Left colon (tissue), 2 donors: Measurements from ENCODE around the gene EBI3. TPM values are rescaled to one million over a fixed set of nuclear protein-coding genes. Genes with fewer than 3 reads are reported as not detected.
A peak's percentile ranks its signal among the peaks of the same experiment; 100 is the strongest.
"Not testable (repeated sequence)": the region's sequence is repeated elsewhere in the genome, so short reads cannot be mapped to it uniquely, and the experiment has no call there.

ENCODE experiments used
- ATAC-seq: fragments of 200-7000 bp; cut with Tn5 transposase; one replicate; pipeline ENCODE4 v1.9.1; 2020; ENCODE audit warnings: mild to moderate bottlenecking, moderate library complexity
- DNase-seq, 2 donors: peaks; one replicate each; pipeline ENCODE4 v3.0.0-alpha.2; 2020
- intact Hi-C, 2 donors: fragments of 100-400 bp; cut with DNase I in 1 of 2; cut with micrococcal nuclease in 1 of 2; formaldehyde crosslinking; loops; one replicate each; pipeline versions ENCODE4 v1.11.2 to v1.14.0; 2022; cut with DNase I, micrococcal nuclease
- total RNA-seq, 2 donors: library from RNA; stranded (reverse); fragmentation: NEBNext Ultra II Directional; extraction: Animal tissue kit (Norgen Biotek cat#: 25700); gene quantifications; one replicate each; pipeline ENCODE4 v1.2.1, GENCODE V29; 2021
- donor health status: DM: no; HTN: no; CAD: no.
- donor health status: DM: yes; HTN: yes; CAD: no.

The EBI3 gene
- total RNA-seq, 2 donors from 2014 or later = 0.40 to 2.6 TPM

DNA sequence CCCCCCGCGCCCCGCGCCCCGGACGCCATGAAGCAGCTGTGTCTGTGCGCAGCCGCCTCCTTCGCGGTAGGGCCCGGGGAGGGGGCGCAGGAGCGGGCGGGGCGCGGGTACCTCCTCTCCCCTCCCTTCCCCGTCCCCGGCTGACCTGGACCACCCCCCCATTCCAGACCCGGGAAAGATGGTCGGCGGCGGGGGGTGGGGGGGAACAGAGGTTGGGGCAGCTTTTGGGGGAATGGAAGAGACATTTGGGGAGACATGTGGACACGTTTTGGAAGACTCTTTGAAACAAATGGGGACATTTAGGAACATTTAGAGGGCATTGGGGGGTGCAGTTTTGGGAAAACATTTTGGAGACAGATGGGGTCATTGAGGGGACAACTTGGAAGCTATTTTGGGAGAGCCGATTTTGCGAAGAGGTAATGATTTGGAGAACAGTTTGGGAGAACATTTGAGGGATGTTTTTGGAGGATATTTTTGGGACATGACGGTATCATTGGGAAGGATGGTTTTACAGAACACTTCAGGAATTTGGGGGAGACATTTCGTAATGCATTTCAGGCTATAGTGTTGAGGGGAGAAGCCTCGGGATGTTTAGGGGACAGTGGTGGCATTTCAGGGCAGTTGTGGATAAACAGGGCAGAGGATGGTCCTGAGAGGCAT lies 30.7 kb upstream of the EBI3 start:
- intact Hi-C loops = no loop called here

DNA sequence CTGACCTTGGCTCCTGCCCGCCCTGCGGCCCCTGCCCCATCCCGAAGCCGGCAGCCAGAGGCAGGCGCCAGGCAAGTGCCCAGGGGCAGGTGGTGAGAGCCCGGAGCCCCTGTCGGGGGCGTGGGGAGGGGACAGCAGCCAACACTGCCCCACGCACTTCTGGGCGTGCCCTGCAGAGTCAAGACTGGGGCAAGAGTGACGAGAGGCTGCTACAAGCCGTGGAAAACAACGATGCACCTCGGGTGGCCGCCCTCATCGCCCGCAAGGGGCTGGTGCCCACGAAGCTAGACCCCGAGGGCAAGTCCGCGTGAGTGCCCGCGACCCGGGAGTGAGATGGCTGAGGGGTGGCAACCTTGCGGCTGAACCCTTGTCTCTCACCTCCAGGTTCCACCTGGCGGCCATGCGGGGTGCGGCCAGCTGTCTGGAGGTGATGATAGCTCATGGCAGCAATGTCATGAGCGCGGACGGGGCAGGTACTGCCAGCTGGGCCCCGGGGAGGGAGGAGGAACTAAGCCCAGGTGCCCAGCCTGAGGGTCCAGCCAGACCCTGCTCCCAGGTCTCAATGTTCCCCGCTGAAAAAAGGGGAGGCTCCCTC lies 29.5 kb upstream of the EBI3 start:
- ATAC-seq (peak; percentile 80), DNase-seq (peak in 1 of 2 donors; percentile 62)
- intact Hi-C loops = loop anchor here in 1 of 2 donors (10.0 kb wide), 1 partner anchor 215 kb away; the partner anchor contains the start of gene EEF2

More for the DNA sequence above, 30.7 kb upstream of the EBI3 start:
- DNase-seq (no peak), ATAC-seq (no peak)

- ATAC-seq (no peak), DNase-seq (no peak)
- intact Hi-C loops = loop anchor here in 1 of 2 donors (10.0 kb wide), 1 partner anchor 216 kb away; the partner anchor contains the start of gene EEF2
Measured at GRCh38 chr19:4200940-4201542, 28.3 kb upstream of the EBI3 start.

DNA sequence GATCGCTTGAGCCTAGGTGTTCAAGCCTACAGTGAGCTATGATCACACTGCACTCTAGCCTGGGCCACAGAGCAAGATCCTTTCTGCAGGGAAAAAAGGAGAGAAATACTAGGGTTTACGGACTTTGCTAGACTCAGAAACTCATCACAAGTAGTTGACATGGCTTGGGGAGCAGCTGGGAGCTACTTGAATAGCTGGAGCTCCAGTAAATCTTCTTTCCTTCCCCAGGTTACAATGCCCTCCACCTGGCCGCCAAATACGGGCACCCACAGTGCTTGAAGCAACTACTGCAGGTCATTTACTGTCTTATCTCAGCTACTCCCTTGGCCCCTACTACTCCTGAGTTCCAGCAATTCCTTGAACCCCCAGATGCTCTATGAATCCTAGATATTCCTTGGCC lies 27.5 kb upstream of the EBI3 start:
- ATAC-seq (no peak), DNase-seq (no peak)
- intact Hi-C loops = loop anchor here in 1 of 2 donors (10.0 kb wide), 1 partner anchor 217 kb away; the partner anchor contains the start of gene EEF2

DNA sequence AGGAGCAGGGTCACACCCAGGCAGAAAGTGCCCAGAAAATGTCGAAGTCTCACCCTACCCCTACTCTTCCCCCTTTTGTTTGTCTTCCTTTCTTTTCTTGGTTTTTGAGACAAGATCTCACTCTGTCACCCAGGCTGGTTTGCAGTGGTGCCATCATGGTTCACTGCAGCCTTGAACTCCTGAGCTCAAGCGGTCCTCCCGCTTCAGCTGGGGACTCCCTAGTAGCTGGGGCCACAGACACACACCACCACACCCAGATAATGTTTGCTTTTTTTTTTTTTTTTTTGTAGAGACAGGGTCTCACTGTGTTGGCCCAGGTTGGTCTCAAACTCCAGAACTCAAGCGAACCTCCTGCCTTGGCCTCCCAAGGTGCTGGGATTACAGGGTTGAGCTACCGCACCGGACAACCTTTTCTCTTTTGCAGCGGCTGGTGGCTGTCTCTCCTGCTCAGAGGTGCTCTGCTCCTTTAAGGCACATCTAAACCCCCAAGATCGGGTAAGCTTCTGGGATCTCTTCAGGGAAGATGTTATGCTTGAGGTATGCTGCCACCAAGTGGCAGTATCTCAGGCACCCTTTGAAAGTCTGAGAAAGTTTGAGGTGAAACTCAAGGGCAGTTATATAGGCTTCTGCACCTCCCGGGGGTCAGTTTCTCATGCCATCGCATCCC lies 22.4 kb upstream of the EBI3 start:
- intact Hi-C loops = loop anchor here in 1 of 2 donors (10.0 kb wide), 1 partner anchor 222 kb away; the partner anchor contains the start of gene EEF2
- DNase-seq (no peak), ATAC-seq (peak; percentile 48)

- ATAC-seq (peak; percentile 82), DNase-seq (peak in 1 of 2 donors; percentile 59)
- intact Hi-C loops = loop anchor here in 1 of 2 donors (10.0 kb wide), 1 partner anchor 224 kb away; the partner anchor contains the start of gene EEF2
Measured at GRCh38 chr19:4208385-4209094, 20.8 kb upstream of the EBI3 start.

DNA sequence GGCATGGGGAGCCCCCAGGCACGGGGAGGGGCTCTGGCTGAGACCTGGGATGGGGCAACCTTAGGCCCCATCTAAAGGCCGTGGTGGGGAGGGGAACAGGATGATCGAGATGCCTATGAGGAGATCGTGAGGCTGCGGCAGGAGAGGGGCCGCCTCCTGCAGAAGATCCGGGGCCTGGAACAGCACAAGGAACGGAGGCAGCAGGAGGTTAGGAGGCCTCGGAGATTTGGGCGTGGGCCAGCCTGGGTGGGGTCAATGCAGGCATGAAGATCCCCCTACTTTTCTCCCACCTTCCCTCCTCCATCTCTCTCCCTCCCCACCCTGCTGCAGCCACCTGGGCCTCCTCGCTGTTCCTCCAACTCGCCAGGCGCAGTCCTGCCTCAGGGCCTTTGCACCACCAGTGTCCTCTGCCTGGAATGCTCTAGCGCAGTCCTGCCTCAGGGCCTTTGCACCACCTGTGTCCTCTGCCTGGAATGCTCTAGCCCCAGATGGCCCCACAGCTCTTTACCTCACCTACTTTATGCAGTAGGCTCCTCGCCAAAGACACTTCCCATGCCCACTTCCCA lies 19.1 kb upstream of the EBI3 start:
- ATAC-seq = no peak
- intact Hi-C loops = no loop called here
- DNase-seq = no peak

GRCh38 chr19:4213116-4213515 lies 16.2 kb upstream of the EBI3 start:
- ATAC-seq = no peak
- intact Hi-C loops = no loop called here
- DNase-seq = no peak

GRCh38 chr19:4215807-4216206 lies 13.5 kb upstream of the EBI3 start:
- ATAC-seq = no peak
- intact Hi-C loops = no loop called here
- DNase-seq = no peak

GRCh38 chr19:4216846-4217245 lies 12.5 kb upstream of the EBI3 start:
- DNase-seq (no peak), ATAC-seq (no peak)
- intact Hi-C loops = no loop called here

DNA sequence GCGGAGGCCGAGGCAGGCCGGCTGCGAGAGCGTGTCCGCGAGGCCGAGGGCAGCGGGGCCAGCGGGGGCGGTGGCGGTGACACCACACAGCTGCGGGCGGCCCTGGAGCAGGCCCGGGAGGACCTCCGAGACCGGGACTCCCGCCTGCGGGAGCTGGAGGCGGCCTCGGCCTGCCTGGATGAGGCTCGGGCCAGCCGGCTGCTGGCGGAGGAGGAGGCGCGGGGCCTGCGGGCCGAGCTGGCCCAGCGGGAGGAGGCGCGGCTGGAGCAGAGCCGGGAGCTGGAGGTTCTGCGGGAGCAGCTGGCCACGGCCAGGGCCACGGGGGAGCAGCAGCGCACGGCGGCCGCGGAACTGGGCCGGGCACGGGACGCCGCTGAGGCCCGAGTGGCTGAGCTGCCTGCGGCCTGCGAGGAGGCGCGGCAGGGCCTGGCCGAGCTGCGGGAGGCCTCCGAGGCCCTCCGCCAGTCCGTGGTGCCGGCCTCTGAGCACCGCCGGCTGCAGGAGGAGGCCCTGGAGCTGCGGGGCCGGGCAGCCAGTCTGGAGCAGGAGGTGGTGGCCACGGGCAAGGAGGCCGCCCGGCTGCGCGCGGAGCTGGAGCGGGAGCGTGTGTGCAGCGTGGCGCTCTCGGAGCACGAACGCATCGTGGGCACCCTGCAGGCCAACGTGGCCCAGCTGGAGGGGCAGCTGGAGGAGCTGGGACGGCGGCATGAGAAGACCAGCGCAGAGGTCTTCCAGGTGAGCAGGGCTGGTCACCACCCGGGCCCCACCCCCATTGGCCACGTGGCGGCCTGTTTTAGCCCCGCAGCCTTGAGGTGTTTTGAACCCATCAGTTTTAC lies 11.7 kb upstream of the EBI3 start:
- intact Hi-C loops = no loop called here
- ATAC-seq = no peak
- no peak for DNase-seq

GRCh38 chr19:4218523-4218922 lies 10.8 kb upstream of the EBI3 start:
- intact Hi-C loops, ATAC-seq, DNase-seq: not testable (repeated sequence)

- intact Hi-C loops = no loop called here
- ATAC-seq = no peak
- no peak for DNase-seq
Measured at GRCh38 chr19:4220188-4220587, 9.1 kb upstream of the EBI3 start.

GRCh38 chr19:4224470-4224869 lies 4.9 kb upstream of the EBI3 start:
- ATAC-seq = no peak
- intact Hi-C loops = no loop called here
- no peak for DNase-seq

DNA sequence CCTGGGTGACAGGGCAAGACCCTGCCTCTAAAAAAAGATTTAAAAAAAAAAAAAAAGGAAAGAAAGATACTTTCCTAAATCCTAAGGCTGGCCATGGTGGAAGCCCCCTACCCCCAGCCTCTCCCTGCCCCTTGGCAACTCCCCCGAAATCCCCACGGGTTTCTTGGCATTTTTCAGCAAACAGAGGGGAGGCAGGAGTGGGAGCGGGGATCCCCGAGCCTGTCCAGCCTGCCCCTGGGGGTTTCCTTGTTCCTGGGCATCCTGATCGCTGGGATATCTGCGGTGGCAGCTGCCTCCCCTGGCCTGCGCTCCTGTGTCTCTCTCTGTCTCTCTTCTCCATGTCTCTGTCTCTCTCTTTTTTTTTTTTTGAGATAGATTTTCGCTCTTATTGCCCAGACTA lies 3.4 kb upstream of the EBI3 start:
- ATAC-seq = no peak
- intact Hi-C loops = no loop called here
- no peak for DNase-seq

GRCh38 chr19:4227771-4228170 lies 1.6 kb upstream of the EBI3 start:
- DNase-seq (no peak), ATAC-seq (no peak)
- intact Hi-C loops = no loop called here

DNA sequence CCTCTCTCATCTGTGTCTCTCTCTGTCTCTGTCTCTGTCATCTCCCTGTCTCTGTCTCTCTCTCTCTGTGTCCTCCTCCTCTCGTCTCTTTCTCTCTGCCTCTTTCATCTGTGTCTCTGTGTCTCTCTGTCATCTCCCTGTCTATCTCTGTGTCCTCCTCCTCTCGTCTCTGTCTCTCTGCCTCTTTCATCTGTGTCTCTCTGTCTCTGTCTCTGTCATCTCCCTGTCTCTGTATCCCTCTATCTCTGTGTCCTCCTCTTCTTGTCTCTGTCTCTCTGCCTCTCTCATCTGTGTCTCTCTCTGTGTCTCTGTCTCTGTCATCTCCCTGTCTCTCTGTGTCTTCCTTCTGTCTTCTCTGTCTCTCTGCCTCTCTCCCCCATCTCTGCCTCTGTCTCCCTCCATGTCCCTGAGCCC lies 551 bp upstream of the EBI3 start:
- no peak for DNase-seq
- intact Hi-C loops = no loop called here
- no peak for ATAC-seq

GRCh38 chr19:4230237-4230636 lies 914 bp downstream of the EBI3 start:
- intact Hi-C loops, DNase-seq, ATAC-seq: not testable (repeated sequence)
